ENCODE results near the gene MYH6.

MYH6 gene

GRCh38 chr14:23353433-23353780 is 54.7 kb downstream of the MYH6 start:
- DNase-seq = no peak

GRCh38 chr14:23352506-23353432 is 55.3 kb downstream of the MYH6 start, which contains the start of gene SLC22A17:
SLC22A17 (minus strand) TSS chr14:23352887.
- DNase-seq = peak; percentile 65

- DNase-seq = no peak
Observed at GRCh38 chr14:23351681-23352505, 56.2 kb downstream of the MYH6 start.

GRCh38 chr14:23349156-23349845 is 58.8 kb downstream of the MYH6 start:
- no peak for DNase-seq

- DNase-seq = no peak
Observed at GRCh38 chr14:23348297-23348655, 59.8 kb downstream of the MYH6 start.

GRCh38 chr14:23347406-23348296 is 60.4 kb downstream of the MYH6 start:
- DNase-seq = no peak

GRCh38 chr14:23346693-23347405 is 61.2 kb downstream of the MYH6 start:
- no peak for DNase-seq

- DNase-seq = no peak
Observed at GRCh38 chr14:23345987-23346692, 61.9 kb downstream of the MYH6 start.

- no peak for DNase-seq
Observed at GRCh38 chr14:23344481-23344880, 63.6 kb downstream of the MYH6 start.

- no peak for DNase-seq
Observed at GRCh38 chr14:23339506-23340268, 68.4 kb downstream of the MYH6 start.

- no peak for DNase-seq
Observed at GRCh38 chr14:23335623-23336022, 72.5 kb downstream of the MYH6 start.

Data from CD4-positive, alpha-beta T cell treated with Interleukin-17A for 1 hour (primary cell).